OCI-LY1 (cell line): ENCODE data around the gene DOK6.

Source experiments
- H2AFZ ChIP-seq: fragments of 200-600 bp; sonication (generic), shearing (Covaris generic); 2 replicates; pipeline ENCODE4 v1.6.0; 2014; ENCODE audit warnings: antibody characterized with exemption, mild to moderate bottlenecking, low read length
- H3F3A ChIP-seq: fragments of 200-600 bp; sonication (generic), shearing (Covaris generic); 2 replicates; pipeline ENCODE4 v1.6.0; 2014; ENCODE audit warnings: mild to moderate bottlenecking, antibody characterized with exemption, low read length, moderate library complexity; ENCODE audit not compliant: insufficient read depth
- H3K27ac ChIP-seq: fragments of 200-600 bp; sonication (generic); 2 replicates; pipeline ENCODE4 v1.5.1; 2014; ENCODE audit warnings: low read length, mixed run types, mild to moderate bottlenecking, low read depth; ENCODE audit not compliant: poor library complexity, severe bottlenecking
- H3K27me3 ChIP-seq: fragments of 200-600 bp; sonication (generic); 2 replicates; pipeline ENCODE4 v1.6.0; 2014; ENCODE audit warnings: antibody characterized with exemption, mild to moderate bottlenecking, low read length, moderate library complexity; ENCODE audit not compliant: insufficient read depth
- H3K36me3 ChIP-seq: fragments of 200-600 bp; sonication (generic); 2 replicates; pipeline ENCODE4 v1.6.1; 2014; ENCODE audit warnings: mild to moderate bottlenecking, antibody characterized with exemption, low read length, moderate library complexity, mixed read lengths; ENCODE audit not compliant: insufficient read depth
- H3K4me1 ChIP-seq: fragments of 200-600 bp; sonication (generic); 2 replicates; pipeline ENCODE4 v1.5.1; 2014; ENCODE audit warnings: mild to moderate bottlenecking, low read length, moderate library complexity; ENCODE audit not compliant: insufficient read depth, severe bottlenecking
- H3K4me2 ChIP-seq: fragments of 200-600 bp; sonication (generic), shearing (Covaris generic); 2 replicates; pipeline ENCODE4 v1.6.1; 2014; ENCODE audit warnings: low read length
- H3K4me3 ChIP-seq: fragments of 200-600 bp; sonication (generic); 2 replicates; pipeline ENCODE4 v1.5.1; 2014; ENCODE audit warnings: low read length, low read depth, mild to moderate bottlenecking, mixed read lengths; ENCODE audit not compliant: poor library complexity, severe bottlenecking
- H3K79me2 ChIP-seq: fragments of 200-600 bp; shearing (Covaris generic); 2 replicates; pipeline ENCODE4 v1.6.1; 2016; ENCODE audit warnings: mixed run types, low read length, mixed read lengths; ENCODE audit not compliant: insufficient read depth
- H3K9ac ChIP-seq: fragments of 200-600 bp; sonication (generic), shearing (Covaris generic); 2 replicates; pipeline ENCODE4 v1.6.1; 2014; ENCODE audit warnings: mild to moderate bottlenecking, low read length, mixed read lengths
- H3K9me2 ChIP-seq: fragments of 200-600 bp; sonication (generic), shearing (Covaris generic); 2 replicates; pipeline ENCODE4 v1.6.1; 2014; ENCODE audit warnings: low read depth, mild to moderate bottlenecking, low read length, mixed read lengths
- H3K9me3 ChIP-seq: fragments of 200-600 bp; shearing (Covaris generic); 2 replicates; pipeline ENCODE4 v1.6.1; 2014; ENCODE audit warnings: low read length, mixed read lengths
- H4K20me1 ChIP-seq: fragments of 200-600 bp; sonication (generic), shearing (Covaris generic); 2 replicates; pipeline ENCODE4 v1.6.0; 2016; ENCODE audit warnings: mild to moderate bottlenecking, low read length; ENCODE audit not compliant: insufficient read depth
- CTCF ChIP-seq: fragments of 200-600 bp; sonication (generic), shearing (Covaris generic); IDR thresholded peaks from 2 replicates; pipeline ENCODE4 v1.5.1; 2017; ENCODE audit warnings: mild to moderate bottlenecking, antibody characterized with exemption, low read length, moderate library complexity, mixed read lengths
- EZH2 ChIP-seq: fragments of 200-600 bp; sonication (generic), shearing (Covaris generic); IDR thresholded peaks from 2 replicates; pipeline ENCODE4 v1.8.0; 2017; ENCODE audit warnings: borderline replicate concordance, mixed run types, mild to moderate bottlenecking, antibody characterized with exemption, low read length, moderate library complexity, mixed read lengths

DOK6 gene

GRCh38 chr18:69400253-69400975 lies at the start of gene DOK6:
Gene DOK6, plus strand, starts transcription at chr18:69400888.
- H3F3A ChIP-seq = no peaks in the 10 kb centered on the region
- H3K27me3 ChIP-seq = no peaks in the 10 kb centered on the region
- no peaks in the 10 kb centered on the region for H4K20me1 ChIP-seq
- H3K27ac ChIP-seq = no peak within 1 kb of the TSS
- H3K79me2 ChIP-seq = no peaks in the 10 kb centered on the region
- no peaks in the 10 kb centered on the region for H3K36me3 ChIP-seq
- H3K4me1 ChIP-seq = no peaks in the 10 kb centered on the region
- no peaks in the 10 kb centered on the region for H3K9me2 ChIP-seq
- H2AFZ ChIP-seq = no peak within 1 kb of the TSS
- no peak within 1 kb of the TSS for H3K4me3 ChIP-seq
- H3K9me3 ChIP-seq = no peaks in the 10 kb centered on the region
- no peak within 1 kb of the TSS for H3K4me2 ChIP-seq
- no peak within 1 kb of the TSS for H3K9ac ChIP-seq
- TF ChIP-seq EZH2 = no peak
- TF ChIP-seq CTCF = no peak

GRCh38 chr18:69353023-69353422 lies 47.7 kb upstream of the DOK6 start:
- Histone ChIP-seq H3K27me3 (no peaks in the 10 kb centered on the region), H3K9me2 (no peaks in the 10 kb centered on the region), H3K79me2 (no peaks in the 10 kb centered on the region), H3K9ac (no peak overlapping the region), H3K27ac (no peak overlapping the region), H3K4me3 (no peak overlapping the region), H3K4me1 (no peaks in the 10 kb centered on the region), H4K20me1 (no peaks in the 10 kb centered on the region), H3K4me2 (no peak overlapping the region), H3K9me3 (no peaks in the 10 kb centered on the region), H2AFZ (no peak overlapping the region), H3K36me3 (no peaks in the 10 kb centered on the region), H3F3A (no peaks in the 10 kb centered on the region)
- no peak for TF ChIP-seq CTCF
- TF ChIP-seq EZH2 = no peak

- Histone ChIP-seq H3K4me2 (no peak overlapping the region), H3K4me3 (no peak overlapping the region), H3K27me3 (no peaks in the 10 kb centered on the region), H2AFZ (no peak overlapping the region), H3K9me3 (no peaks in the 10 kb centered on the region), H3K4me1 (no peaks in the 10 kb centered on the region), H3K79me2 (no peaks in the 10 kb centered on the region), H3K27ac (no peak overlapping the region), H3F3A (no peaks in the 10 kb centered on the region), H3K36me3 (no peaks in the 10 kb centered on the region), H4K20me1 (no peaks in the 10 kb centered on the region), H3K9ac (no peak overlapping the region), H3K9me2 (no peaks in the 10 kb centered on the region)
- no peak for TF ChIP-seq CTCF
- TF ChIP-seq EZH2 = no peak
Measured at GRCh38 chr18:69357590-69357989, 43.1 kb upstream of the DOK6 start.
